HUES6 (cell line): Measurements from ENCODE around the gene HDAC5.
"Not testable (repeated sequence)": the region's sequence is repeated elsewhere in the genome, so short reads cannot be mapped to it uniquely, and the experiment has no call there.

Experiments
- H3K27ac ChIP-seq: 2 replicates; pipeline ENCODE4 v1.7.0; 2013; ENCODE audit warnings: low read depth, mild to moderate bottlenecking, low read length, inconsistent platforms
- H3K27me3 ChIP-seq: 2 replicates; pipeline ENCODE4 v1.6.1; 2013; ENCODE audit warnings: low read length; ENCODE audit not compliant: control insufficient read depth, insufficient read depth
- H3K36me3 ChIP-seq: 2 replicates; pipeline ENCODE4 v1.6.1; 2013; ENCODE audit warnings: low read length; ENCODE audit not compliant: control insufficient read depth, insufficient read depth
- H3K4me1 ChIP-seq: 2 replicates; pipeline ENCODE4 v1.6.1; 2013; ENCODE audit warnings: low read length; ENCODE audit not compliant: control insufficient read depth, insufficient read depth
- H3K4me3 ChIP-seq: 2 replicates; pipeline ENCODE4 v1.5.1; 2013; ENCODE audit warnings: low read depth, low read length
- H3K9ac ChIP-seq: one replicate; pipeline ENCODE4 v1.6.1; 2013; ENCODE audit warnings: mild to moderate bottlenecking, low read length
- H3K9me3 ChIP-seq: 2 replicates; pipeline ENCODE4 v1.6.1; 2013; ENCODE audit warnings: low read depth, low read length; ENCODE audit not compliant: control insufficient read depth, insufficient read depth

HDAC5 gene

DNA sequence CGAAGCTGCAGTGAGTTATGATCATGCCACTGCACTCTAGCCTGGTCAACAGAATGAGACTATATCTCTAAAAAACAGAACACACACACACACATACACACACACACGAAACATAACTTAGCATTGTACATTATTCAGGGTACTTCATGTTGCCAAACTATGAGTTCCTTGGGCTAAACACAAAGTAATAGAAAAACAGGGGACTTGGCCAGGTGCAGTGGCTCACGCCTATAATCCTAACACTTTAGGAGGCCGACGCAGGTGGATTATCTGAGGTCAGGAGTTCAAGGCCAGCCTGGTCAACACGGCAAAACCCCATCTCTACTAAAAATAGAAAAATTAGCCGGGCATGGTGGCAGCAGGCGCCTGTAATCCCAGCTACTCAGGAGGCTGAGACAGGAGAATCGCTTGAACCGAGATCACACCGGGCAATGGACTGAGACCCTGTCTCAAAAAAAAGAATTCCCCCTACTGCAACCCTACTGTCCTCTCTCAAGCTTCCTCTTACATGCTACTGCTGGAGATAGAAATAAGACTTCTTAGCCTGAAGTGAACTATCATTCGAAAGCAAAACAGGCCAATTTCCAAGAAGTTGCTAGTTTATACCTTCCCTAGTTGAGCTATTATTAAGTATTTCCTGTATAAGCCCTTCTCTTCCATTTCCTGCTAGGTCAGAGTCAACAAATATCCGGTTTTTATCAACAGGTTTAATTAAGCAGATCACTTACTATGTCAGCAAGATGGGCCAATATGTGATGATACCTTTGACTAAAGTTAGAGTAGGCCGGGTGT is 64.1 kb downstream of the HDAC5 start:
- no peak overlapping the region for H3K27ac ChIP-seq
- H3K4me1 ChIP-seq = peaks cover 5% of the 10 kb centered on the region; the same call in 1 of the 2 replicates
- H3K36me3 ChIP-seq = peaks cover 71% of the 10 kb centered on the region
- no peak overlapping the region for H3K9ac ChIP-seq
- no peak overlapping the region for H3K4me3 ChIP-seq
- H3K27me3 ChIP-seq = no peaks in the 10 kb centered on the region
- H3K9me3 ChIP-seq = no peaks in the 10 kb centered on the region

DNA sequence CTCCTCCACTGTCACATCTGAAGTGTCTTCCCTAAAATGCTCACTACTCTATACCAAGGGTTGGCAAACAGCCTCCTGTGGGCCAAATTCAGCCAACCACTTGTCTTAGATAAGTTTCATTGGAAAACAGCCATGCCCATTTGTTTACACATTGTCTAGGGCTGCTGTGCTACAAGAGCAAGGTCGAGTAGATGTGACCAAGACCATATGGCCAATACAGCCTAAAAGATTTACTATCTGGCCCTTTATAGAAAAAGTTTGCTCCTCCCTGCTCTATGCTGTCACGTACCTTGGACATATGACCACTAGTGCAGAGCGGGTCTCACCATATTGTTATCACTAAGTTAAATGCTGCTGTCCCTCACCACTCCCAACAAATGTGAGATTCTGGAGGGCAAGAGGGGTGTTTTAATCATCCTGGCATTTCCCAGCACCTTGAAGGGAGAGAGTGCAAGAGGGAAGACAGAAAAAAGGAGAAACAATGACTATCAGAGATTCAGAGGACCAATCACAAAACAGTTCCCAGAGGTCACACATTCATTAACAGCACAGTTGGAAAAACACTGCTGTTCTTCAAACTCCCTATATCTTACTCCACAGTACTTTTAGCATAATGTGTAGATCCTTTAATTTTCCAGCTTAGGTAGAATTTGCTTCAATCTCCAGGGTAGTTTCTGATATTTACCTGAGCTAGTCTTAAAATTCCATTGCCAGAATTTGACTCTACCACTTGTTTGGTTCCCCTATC is 70.1 kb downstream of the HDAC5 start:
- H3K36me3 ChIP-seq = peaks cover 76% of the 10 kb centered on the region
- no peak overlapping the region for H3K27ac ChIP-seq

DNA sequence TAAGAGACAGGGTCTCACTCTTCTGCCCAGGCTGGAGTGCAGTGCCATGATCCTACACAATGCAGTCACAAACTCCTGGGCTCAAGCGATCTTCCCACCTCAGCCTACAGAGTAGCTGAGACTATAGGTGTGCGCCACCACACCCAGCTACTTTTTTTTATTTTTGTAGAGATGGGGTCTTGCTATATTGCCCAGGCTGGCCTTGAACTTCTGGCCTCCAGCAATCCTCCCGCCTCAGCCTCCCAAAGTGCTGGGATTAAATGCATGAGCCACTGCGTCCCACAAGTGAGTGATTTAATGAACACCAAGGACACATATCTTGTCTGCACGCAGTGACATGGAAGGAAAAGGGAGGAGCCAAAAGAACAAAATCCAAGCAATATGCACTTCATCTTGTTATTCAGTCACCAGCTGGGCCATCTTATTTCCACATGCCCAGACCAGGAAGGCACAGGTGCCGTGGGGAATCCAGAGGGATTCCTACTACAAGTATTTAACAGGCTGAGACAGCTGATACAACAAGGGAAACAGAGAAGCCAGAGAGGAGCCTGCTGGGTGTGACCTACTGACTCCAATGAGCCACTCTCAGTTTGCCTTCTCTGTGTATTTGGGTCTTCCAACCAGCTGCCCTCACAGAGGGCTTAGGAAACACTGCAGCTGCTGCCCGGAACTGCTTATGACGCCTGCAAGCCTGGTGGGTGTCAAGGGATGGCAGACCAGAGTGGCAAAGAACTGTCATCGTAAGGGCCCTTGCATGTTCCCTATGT is 74.0 kb downstream of the HDAC5 start:
- no peak overlapping the region for H3K27ac ChIP-seq
- H3K27me3 ChIP-seq = no peaks in the 10 kb centered on the region
- H3K9me3 ChIP-seq = no peaks in the 10 kb centered on the region
- H3K4me1 ChIP-seq = no peaks in the 10 kb centered on the region
- no peak overlapping the region for H3K9ac ChIP-seq
- H3K4me3 ChIP-seq = no peak overlapping the region
- peaks cover 79% of the 10 kb centered on the region for H3K36me3 ChIP-seq

More for the DNA sequence above, 70.1 kb downstream of the HDAC5 start:
- Histone ChIP-seq H3K27me3 (no peaks in the 10 kb centered on the region), H3K9me3 (no peaks in the 10 kb centered on the region), H3K4me1 (no peaks in the 10 kb centered on the region), H3K4me3 (no peak overlapping the region), H3K9ac (no peak overlapping the region)

DNA sequence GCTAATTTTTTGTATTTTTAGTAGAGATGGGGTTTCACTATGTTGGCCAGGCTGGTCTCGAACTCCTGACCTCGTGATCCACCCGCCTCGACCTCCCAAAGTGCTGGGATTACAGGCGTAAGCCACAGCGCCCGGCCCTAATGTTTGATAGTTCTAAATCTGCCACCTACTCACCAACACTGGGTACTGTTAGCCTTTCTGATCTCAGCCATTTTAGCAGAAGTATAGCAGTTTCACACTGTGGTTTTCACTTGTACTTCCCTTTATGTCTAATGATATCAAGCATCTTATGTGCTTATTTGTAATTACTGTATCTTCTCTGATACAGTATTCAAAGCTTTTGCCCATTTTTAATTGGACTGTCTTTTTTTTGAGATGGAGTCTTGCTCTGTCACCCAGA is 76.5 kb downstream of the HDAC5 start:
- H3K9me3 ChIP-seq, H3K9ac ChIP-seq, H3K4me3 ChIP-seq, H3K27ac ChIP-seq, H3K27me3 ChIP-seq, H3K4me1 ChIP-seq: not testable (repeated sequence)
- H3K36me3 ChIP-seq = peaks cover 70% of the 10 kb centered on the region

DNA sequence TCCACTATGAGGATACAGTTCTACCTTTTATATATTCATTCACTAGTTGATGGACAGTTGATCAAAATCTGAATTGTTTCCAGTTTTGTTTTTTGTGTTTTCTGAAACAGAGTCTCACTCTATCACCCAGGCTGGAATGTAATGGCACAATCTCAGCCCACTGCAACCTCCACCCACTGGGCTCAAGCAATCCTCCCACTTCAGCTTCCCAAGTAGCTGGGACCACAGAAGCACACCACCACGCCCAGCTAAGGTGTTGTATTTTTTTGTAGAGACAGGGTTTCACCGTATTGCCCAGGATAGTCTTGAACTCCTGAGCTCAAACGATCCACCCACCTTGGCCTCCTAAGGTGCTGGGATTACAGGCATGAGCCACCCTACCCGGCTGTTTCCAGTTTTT is 78.0 kb downstream of the HDAC5 start:
- no peak overlapping the region for H3K27ac ChIP-seq
- no peak overlapping the region for H3K4me3 ChIP-seq
- H3K9ac ChIP-seq = no peak overlapping the region
- peaks cover 7% of the 10 kb centered on the region; the same call in 1 of the 2 replicates for H3K4me1 ChIP-seq
- H3K36me3 ChIP-seq = peaks cover 58% of the 10 kb centered on the region
- H3K27me3 ChIP-seq = no peaks in the 10 kb centered on the region
- H3K9me3 ChIP-seq = no peaks in the 10 kb centered on the region

DNA sequence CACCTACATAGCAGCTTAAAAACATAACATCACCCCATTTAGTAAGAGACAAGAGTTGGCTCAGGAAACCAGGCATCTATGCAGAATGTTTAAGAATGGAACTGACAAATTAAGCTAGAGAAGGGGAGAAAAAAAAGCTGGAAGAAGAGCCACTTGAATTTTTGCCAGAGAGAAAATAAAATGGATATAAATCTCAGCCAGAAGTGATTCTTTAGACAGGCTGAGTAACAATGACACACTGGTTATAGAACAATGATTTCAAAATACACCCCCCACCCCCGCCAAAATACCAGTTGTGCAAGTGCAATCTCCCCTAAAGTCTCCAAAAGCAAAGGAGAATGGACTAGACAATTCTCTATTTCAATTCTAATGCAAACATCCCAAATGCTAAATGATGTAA is 79.4 kb downstream of the HDAC5 start:
- Histone ChIP-seq H3K4me3 (no peak overlapping the region), H3K9me3 (no peaks in the 10 kb centered on the region), H3K9ac (no peak overlapping the region), H3K36me3 (peaks cover 55% of the 10 kb centered on the region), H3K27me3 (no peaks in the 10 kb centered on the region), H3K27ac (no peak overlapping the region), H3K4me1 (peaks cover 7% of the 10 kb centered on the region; the same call in 1 of the 2 replicates)

DNA sequence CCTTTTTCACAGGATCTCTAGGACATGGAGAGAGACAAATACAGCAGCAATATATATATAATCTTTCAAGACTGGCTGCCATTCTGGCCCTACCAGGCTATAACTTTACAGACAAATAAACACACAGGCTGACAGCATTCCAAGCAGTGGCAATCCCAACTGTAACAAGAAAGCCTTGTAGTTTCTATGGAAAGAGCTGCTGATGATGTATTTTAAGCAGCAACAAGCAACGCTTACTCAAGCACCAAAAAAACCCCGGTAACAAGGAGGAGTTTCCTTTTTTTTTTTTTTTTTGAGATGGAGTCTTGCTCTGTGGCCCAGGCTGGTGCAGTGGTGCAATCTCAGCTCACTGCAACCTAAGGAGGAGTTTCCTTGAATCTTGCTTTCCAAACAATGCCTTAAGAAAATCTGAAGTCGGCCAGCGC is 80.2 kb downstream of the HDAC5 start:
- Histone ChIP-seq H3K9me3 (no peaks in the 10 kb centered on the region), H3K9ac (no peak overlapping the region), H3K4me3 (no peak overlapping the region), H3K36me3 (peaks cover 55% of the 10 kb centered on the region), H3K27me3 (no peaks in the 10 kb centered on the region), H3K4me1 (peaks cover 7% of the 10 kb centered on the region; the same call in 1 of the 2 replicates), H3K27ac (no peak overlapping the region; the same call in 1 of the 2 replicates)

DNA sequence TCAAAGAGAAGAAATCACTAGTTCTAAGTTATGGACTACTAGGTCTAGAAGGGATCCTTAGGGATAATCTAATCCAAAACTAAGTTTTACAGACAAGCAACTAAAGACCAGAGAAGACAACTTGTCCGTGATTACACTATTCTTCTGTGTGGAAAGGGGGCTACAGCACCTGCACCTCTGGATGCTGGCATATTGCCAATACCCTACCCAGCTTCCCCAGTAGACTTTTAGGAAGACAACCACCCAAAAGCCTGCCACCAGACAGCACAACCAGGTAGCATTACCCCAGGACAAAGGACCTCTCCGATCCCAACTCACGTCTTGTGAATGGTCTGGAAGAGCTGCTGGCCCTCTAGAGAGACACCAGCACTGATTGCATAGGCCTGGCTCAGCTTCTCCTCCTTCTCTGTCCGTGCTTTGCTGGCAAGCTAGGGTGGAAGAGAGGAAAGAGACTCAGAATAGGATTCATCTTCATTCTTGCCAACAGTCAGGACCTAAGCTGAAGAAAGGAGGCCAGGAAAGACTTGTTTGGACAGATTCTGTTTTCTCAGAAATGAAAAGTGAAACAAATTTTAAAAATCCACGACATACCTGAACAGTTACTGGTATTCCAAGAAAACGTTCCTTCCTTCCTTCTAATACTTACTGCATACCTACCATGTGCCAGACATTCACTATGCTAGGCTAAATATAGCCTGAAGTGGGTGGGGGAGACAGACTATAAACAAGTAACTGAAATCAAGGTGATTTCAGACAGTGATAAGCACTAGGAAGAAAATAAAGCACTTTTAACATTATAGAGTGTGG is 83.4 kb downstream of the HDAC5 start:
- peaks cover 58% of the 10 kb centered on the region for H3K36me3 ChIP-seq
- H3K9ac ChIP-seq = no peak overlapping the region
- no peak overlapping the region for H3K27ac ChIP-seq
- no peaks in the 10 kb centered on the region for H3K27me3 ChIP-seq
- peaks cover 7% of the 10 kb centered on the region; the same call in 1 of the 2 replicates for H3K4me1 ChIP-seq
- H3K4me3 ChIP-seq = no peak overlapping the region
- no peaks in the 10 kb centered on the region for H3K9me3 ChIP-seq

DNA sequence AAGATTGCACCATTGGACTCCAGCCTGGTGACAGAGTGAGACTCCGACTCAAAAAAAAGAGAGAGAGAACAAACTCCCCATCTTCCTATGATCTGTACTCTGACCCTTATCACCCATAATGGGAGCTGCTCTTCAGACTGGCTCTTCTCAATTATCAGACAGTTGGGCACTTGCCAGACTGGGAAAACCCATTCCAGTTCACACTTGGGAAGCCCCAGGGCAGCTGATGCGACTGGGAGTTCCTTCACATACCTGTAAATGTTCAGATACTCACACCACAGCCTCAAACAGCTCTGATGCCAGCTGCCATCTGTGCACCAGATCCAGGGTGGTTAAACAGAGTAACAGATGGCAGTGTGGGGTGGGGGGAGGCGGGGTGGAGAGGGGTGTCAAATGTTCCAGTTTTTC is 84.8 kb downstream of the HDAC5 start:
- H3K4me1 ChIP-seq = no peaks in the 10 kb centered on the region
- peaks cover 58% of the 10 kb centered on the region for H3K36me3 ChIP-seq
- H3K9ac ChIP-seq = no peak overlapping the region
- H3K27ac ChIP-seq = no peak overlapping the region
- H3K27me3 ChIP-seq = no peaks in the 10 kb centered on the region
- H3K4me3 ChIP-seq = no peak overlapping the region
- H3K9me3 ChIP-seq = no peaks in the 10 kb centered on the region

DNA sequence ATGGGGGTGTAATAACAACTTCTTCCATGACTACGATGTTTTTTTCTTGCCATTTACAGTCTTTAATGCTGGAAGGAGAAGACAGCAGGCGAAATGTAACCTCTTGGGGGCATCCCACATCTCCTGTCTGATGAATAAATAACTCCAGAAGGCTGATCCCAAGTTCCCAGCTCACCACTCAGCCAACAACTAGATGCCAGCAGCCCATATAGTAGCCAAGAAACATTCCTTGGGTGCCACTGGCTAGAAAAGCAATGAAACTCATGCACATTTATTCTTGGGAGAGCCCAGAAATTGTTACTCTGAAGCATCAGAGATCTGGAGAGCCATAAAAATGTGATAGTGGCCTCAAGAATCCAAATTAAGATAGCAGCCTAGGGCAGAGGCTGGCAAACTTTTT is 86.0 kb downstream of the HDAC5 start:
- H3K27ac ChIP-seq = no peak overlapping the region
- no peaks in the 10 kb centered on the region for H3K9me3 ChIP-seq
- no peaks in the 10 kb centered on the region for H3K4me1 ChIP-seq
- H3K27me3 ChIP-seq = no peaks in the 10 kb centered on the region
- H3K9ac ChIP-seq = no peak overlapping the region
- H3K36me3 ChIP-seq = peaks cover 62% of the 10 kb centered on the region
- H3K4me3 ChIP-seq = no peak overlapping the region
